PC-3 (cell line): Measurements from ENCODE around the gene ITLN2.

ENCODE experiments used
- EZH2 ChIP-seq: fragments of 300-600 bp; sonication (generic); IDR thresholded peaks from one replicate; pipeline ENCODE4 v1.6.1; 2017; ENCODE audit warnings: antibody characterized with exemption, mild to moderate bottlenecking, low read length; ENCODE audit not compliant: unreplicated experiment
- EZH2phosphoT487 ChIP-seq: fragments of 300-600 bp; sonication (generic); IDR thresholded peaks from 2 replicates; pipeline ENCODE4 v1.6.1; 2018; ENCODE audit warnings: mild to moderate bottlenecking, antibody characterized with exemption, low read length, borderline replicate concordance
- TF ChIP-seq, protein P1 (sequence below): fragments of 300-600 bp; sonication (generic); conservative IDR thresholded peaks from 2 replicates; pipeline ENCODE4 v1.5.1; 2017; ENCODE audit warnings: antibody characterized with exemption, low read depth, mild to moderate bottlenecking, low read length

DNA sequence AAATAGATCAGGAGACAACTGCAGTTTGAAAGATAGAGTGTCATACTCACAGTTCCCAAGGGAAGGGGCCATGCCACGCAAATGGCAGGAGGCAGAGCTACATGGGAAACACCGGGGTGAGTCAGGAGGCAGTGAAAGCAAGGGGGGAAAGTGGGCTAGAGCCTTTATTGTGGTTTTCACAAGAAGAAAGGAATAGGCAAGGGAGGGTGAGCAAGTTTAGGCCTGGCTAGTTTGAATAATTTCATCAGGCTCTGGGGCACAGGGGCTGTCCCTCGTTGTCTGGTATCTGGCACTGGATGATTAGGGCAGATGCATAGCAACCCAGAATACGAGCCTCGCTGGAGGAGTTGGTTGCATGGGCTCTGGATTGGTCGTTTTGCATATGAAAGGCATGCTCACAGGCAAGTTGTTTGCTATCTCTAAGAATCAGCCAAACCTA is 17.0 kb upstream of the ITLN2 start:
- TF ChIP-seq, protein P1, sequence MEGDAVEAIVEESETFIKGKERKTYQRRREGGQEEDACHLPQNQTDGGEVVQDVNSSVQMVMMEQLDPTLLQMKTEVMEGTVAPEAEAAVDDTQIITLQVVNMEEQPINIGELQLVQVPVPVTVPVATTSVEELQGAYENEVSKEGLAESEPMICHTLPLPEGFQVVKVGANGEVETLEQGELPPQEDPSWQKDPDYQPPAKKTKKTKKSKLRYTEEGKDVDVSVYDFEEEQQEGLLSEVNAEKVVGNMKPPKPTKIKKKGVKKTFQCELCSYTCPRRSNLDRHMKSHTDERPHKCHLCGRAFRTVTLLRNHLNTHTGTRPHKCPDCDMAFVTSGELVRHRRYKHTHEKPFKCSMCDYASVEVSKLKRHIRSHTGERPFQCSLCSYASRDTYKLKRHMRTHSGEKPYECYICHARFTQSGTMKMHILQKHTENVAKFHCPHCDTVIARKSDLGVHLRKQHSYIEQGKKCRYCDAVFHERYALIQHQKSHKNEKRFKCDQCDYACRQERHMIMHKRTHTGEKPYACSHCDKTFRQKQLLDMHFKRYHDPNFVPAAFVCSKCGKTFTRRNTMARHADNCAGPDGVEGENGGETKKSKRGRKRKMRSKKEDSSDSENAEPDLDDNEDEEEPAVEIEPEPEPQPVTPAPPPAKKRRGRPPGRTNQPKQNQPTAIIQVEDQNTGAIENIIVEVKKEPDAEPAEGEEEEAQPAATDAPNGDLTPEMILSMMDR: no peak
- TF ChIP-seq EZH2phosphoT487 (no peak), EZH2 (no peak)
